NCI-H2081 (cell line): ENCODE data around the gene NOL8.
A peak's percentile ranks its signal among the peaks of the same experiment; 100 is the strongest.

Experiments used
- DNase-seq, 2 experiments: peaks; one replicate each; lab custom pipeline; 2025; lab: John Stamatoyannopoulos, UW

Gene NOL8

DNA sequence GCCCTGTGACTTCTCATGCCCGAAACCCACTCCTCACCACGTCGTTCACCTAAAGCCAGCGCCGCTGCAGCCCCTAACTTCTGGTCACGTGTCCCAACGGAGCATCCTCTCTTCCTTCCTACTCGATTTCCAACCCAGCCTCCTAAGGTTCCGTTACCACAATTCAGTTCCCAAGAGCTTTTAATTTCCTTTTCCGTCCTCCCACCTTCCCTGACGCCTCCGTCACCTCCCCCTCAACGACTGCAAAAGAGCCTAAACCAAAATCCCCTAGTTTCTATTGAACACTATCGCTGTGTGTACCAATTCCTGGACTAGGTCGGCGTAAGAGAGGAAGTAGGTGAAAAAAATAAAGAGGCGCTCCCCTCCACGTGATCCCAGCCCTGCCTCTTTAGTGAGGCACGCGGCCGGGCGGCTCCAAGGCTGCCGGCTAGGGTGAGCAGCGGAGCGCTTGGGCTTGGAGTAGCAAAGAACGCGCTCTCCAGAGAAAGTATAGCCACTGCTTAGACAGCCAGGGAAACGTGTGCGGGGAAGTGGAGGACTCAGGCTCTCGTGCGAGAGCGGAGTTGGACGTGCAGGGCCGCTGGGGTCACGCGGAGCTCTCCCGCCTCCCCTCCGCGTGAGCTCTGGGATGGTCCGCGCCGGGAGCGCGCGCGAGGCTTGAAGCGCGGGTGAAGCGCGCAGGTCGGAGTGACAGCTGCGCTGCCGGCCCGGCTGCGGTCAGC lies at the start of gene NOL8, which contains the start of gene CENPP:
NOL8 (minus strand) TSS at position 82 of the 722 bp plus-strand sequence. CDS start 1,189 bp downstream, outside the sequence.
CENPP (plus strand) TSS at position 685 of the 722 bp plus-strand sequence.
- peak; percentile 82 to 91 for DNase-seq

DNA sequence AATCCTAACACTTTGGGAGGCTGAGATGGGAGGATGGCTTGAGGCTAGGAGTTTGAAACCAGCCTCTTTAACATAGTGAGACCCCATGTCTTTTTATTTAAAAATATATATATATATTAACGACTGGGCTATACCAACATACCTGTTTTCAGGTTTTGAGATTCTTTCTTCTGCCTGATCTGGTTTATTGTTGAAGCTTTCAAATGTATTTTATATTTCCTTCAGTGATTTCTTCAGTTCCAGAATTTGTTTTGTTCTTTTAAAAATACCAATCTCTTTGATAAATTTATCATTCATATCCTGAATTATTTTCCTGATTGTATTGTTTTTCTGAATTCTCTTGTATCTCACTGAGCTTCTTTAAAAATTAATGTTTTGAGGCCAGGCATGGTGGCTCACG lies 48.0 kb upstream of the NOL8 start:
- no peak for DNase-seq

DNA sequence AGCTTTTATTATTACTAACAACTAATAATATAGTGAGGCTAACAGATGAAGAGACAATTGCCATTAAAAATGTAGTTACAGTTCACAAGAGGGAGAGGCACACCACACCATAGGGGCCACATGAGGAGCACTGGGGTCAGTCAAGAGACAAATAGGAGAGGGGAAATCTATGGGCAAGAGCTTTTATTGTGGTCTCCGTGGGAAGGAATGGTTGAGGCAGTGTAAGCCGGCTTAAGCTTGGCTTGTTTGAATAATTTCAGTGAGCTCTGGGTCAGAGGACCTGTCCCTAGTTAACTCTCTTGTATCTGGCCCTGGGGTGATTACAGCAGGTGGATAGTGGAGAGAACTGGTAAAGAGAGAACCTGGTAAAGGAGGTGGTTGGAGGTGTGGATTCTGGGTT lies 43.9 kb upstream of the NOL8 start:
- no peak for DNase-seq

DNA sequence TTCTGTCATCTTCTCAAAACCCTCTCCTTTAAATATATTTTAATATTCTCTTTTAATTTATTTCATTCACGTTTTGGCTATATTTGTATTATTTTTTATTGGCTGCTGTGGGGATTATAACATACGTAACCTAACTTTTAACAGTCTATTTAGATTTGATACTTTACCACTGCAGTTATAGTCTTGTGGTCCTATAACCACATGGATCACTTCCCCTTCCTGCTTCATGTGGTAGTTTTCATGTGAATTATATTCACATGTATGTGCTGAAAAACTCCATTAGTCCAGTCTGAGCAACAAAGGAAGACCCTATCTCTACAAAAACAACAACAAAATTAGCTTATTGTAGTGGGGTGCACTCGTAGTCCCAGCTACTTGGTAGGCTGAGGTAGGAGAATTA lies 34.9 kb upstream of the NOL8 start:
- DNase-seq = no peak

DNA sequence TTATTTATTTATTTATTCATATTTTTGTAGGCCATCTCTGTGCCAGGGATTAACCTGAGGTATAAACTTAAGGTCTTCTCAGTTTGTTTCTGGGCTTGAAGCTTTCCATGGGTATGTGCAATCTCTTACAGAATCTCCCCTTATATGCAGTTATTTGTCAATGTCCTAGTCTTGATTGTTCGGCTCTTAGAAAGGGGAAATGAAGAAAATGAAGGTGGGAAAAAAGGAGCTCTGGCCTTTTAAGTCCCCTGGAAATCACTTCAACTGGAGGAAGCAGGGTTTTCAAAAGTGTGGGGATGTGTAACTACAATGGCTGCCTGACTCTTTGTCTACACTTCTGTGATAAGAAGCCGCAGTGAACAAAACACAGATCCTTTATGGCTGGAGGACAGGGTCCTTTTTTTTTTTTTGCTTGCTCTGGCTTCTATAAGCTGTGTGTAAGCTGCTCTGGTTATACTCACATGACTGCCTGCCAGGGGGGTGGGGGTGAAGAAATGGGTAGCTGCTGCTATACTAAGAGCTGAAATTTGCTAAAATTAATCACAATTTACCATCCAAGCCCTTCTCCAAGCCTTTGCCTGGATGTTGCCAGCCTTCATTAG lies 34.3 kb upstream of the NOL8 start:
- no peak for DNase-seq

DNA sequence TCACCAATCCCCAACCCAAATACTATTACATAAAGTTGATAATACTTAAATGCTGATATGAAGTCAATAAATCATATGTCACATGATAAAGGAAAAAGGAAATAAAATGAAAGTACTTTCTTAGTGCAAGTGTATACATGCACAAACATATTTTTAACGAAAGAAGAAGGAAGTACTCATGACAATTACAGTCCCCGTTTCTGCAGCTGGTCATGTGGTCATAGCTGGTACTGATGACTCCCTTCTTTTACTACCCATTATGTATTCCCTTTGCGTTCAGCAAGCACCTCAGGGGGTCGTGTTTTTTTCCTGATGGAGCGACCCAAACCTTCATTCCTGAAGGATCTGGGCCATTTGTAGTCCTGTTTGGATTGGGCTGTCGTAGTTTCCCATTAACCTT lies 27.9 kb upstream of the NOL8 start:
- DNase-seq = no peak

DNA sequence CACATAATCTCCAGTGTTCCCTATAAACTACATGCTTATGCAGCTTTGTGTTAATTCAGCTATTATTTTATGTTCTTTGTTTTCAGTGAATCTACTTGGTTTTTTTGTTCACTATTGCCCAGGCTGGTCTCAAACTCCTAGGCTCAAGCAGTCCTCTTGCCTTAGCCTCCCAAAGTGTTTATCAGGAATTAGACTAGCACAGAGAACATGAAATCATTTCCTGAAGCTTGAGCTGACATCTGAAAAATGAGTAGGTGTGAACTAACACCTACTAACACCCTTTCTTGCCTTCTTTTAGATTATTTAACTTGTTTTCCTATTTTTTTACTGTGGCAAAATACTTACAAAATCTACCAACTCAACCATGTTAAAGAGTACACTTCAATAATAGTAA lies 25.6 kb upstream of the NOL8 start:
- no peak for DNase-seq

DNA sequence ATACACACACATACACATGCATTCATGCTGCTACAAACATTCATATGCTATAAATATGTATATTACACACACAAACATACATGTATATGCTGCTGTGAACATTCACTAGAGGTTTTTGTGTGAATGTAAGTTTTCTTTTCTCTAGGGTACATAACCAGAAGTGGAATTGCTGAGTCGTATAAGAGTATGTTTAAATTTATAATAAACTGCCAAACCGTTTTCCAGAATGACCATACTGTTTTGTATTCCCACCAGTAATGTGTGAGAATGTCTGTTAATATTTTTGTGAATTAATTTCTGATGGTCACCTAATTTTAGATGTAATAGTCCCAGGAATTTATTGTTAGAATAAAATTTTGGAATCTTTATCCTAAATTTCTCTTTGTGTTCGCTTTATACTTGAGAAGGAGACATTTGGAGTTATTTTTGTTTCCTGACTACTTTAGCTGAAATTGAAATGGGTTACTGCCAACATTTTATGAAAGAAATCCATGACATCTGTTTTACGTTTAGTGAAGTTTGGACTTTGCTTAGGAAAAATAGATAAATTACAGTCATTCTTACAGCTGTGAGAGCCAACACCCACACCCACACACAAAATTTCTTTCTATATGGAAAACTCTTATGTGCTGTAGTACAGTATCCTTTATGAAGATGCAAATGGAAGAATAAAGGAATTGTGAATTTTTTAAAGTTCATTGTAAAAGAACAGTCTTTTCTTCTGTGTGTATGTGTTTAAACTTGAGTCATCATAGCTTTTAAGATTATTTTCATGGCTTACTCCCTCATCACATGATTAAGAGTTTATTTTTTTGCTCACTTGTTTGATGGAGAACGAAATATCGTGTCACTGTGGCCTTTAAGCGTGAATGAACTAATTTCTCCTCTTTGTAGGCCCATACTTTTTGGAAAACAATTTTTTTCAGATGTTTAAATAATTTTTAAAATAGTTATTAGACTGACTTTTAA lies 24.9 kb upstream of the NOL8 start:
- DNase-seq = no peak

DNA sequence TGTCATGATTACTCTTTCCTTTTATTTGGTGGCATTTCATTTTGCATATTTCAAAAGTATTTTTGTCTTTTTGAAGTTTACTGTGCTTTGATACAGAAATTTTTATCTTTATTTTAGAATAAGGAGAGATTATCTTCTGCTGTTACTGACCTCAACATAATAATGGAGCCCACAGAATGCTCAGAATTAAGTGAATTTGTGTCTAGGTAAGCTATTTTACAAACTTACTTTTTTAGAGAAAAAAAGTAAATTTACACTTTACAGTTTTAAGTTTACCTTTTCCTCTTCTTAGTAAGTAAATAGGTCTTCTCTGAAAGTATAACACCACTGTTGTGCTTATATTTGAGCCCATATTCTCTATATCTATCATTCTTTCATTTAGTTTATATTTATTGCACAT lies 20.4 kb upstream of the NOL8 start:
- no peak for DNase-seq

DNA sequence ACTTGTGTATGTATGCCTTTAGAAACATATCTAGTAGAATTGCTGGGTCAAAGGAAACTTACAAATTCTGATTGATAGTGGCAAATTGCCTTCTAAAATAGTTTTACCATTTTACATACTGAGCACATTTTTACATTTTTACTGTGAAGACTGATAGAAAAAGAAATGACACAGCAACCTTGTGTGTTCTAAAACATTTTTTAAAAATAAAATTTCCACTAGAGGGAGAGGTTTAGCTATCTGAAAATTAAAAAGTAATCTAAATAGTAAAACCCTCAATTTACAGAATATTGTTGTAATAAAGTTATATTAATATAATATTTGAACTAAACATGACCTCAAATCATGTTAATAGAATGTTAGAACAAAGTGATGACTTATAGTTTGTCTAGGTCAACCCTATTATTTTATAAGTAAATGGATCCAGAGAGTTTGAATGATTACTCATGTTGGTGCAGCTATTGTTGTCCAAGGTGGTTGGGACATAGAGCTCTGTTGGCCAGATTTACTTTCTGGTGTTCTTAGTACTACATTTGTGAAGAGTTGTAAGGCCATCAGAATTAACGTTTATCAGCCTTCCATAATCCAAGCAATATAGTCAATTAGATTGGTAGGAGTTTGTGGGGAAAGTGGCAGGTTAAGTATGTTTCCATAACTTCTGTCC lies 17.8 kb upstream of the NOL8 start:
- no peak for DNase-seq

DNA sequence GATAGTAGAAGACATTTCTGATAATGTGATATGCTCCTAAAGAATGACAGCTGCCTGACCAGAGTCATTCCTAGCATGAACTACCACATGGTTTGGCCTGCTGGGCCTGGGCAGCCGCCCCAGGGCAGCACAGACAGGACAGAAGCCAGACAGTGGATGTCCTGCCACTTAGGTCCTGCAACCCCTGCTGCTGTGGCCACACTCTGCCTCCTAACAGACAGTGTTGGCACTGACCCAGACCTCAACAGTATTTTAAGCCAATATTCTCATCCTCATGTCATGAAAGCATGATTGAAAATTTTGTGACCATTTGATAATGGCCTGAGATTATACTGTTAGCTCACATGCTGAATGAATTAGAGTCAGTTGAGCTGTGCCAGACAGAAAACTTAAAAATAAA lies 16.4 kb upstream of the NOL8 start:
- DNase-seq = no peak

DNA sequence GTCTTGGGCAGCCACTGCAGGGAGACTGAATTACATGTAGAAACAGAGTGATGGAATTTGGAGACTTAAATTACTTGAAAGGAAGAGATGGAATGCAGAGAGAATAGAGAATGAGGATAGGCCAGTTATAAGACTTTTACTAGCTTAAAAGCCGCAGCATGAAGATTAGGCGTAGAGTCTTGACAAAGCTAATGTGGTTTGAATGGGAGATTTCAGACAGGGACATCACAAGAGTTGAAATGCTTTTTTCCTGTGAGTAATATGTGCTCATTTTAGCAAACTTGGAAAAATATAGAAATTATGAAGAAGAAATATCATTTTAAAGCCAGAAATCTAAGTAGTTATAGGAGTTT lies 8.1 kb upstream of the NOL8 start:
- no peak for DNase-seq

DNA sequence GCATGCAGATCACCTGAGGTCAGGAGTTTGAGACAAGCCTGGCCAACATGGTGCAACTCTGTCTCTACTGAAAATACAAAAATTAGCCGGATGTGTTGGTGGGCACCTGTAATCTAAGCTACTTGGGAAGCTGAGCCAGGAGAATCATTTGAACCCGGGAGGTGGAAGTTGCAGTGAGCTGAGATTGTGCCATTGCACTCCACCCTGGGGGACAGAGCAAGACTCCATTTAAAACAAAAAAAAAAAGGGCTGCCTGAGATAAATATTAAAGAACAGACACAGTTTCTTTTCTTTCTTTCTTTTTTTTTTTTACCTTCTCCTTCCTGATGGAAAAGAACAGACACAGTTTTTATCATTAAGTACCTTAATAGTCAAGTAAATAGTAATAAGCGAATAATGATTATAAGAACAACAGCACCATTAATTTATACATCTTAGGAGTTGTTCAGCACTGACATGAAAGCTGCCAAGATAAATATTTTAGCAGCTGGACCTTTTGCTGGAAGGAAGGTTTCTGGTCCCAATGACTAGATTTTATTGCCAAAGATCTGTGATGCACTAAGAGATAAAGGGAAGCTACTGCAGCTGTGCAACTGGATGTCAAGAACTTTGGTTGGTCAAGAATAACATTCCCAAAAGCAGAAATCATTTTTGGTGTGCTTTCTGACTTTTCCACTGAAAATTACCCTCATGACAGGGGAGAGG lies 7.6 kb upstream of the NOL8 start:
- peak in 1 of 2 experiments; percentile 19 for DNase-seq

DNA sequence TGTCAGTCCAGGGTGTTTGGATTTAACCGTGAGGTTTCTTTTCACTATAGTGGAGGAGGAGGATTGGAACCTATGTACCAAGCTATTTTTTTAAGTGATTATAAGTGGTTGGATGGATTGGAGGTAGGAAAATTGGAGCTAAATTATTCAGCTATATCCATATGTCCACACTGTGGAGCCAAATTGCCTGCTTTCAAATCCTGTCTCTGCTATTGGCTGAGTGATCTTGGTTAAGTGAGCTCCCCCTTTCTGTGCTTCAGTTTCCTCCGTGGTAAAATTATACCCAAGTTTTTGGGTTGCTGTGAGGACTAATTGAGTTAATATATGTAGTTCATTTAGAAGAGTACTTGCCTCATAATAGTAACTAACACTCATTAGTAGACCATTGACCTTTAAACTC lies 3.1 kb upstream of the NOL8 start:
- peak; percentile 30 to 70 for DNase-seq

DNA sequence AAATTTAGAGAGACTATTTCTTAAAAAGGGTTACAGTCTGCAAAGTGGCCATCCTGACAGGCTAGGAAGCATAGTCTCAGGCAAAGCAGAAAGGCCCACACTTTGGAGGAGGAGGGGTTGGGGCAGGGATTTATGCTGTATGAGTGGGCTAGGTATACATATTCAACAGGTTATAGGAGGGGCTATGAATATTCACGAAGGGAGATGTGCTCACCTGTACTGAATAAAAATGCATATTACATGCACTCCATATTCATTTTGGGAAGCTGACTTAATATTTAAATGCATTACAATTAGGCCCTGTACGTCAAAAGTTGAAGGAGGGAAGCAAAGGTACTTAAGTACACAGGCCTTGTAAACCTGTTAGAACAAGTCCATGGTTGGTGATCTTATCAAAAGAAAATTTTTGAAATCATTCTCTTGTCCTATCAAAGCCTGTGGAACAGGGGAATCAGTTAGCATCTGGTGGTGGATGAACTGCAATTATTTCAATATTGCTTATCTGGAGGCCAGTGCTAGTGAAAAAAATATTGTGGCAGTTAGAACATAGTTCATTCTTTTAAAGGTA lies 2.2 kb upstream of the NOL8 start:
- DNase-seq = no peak

DNA sequence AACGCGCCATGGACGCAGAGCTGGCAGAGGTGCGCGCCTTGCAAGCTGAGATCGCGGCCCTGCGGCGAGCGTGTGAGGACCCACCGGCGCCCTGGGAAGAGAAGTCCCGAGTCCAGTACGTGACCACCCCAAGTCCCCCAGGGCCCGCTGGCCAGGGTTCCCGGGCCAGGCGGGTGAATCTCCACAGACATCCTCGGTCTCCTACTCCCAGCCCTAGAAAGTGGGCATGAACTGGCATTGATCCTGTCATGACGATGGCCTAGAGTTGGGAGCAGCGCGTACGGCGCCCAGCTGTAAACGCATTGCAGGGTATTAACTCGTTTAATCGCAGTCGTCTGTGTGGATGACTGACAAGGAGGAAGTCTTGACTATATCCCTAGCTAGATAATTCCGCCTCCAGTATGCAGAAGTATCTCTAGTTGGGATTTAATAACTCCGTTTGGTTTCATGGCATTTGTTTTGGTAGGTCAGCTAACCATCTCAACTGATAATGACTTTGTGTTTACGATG lies 896 bp upstream of the NOL8 start:
- DNase-seq = peak in 1 of 2 experiments; percentile 49

DNA sequence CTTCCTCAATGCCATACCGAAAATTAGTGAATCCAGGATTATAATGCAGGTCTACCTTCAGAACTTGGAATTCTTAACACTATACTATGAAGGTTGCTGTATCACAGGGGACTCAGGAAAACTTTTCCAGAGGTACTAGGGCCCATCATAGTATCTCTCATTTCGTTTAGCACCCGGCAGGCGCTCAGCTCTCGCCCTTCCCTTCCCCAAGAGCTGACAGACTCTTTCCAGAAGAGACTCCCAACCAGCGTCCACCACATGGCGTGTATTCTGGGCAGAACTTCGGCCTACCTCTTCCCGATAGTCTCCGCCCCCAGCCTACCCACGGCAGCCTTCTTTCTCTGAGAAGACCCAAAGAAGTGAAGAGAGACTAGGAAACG lies 271 bp downstream of the NOL8 start:
- no peak for DNase-seq

DNA sequence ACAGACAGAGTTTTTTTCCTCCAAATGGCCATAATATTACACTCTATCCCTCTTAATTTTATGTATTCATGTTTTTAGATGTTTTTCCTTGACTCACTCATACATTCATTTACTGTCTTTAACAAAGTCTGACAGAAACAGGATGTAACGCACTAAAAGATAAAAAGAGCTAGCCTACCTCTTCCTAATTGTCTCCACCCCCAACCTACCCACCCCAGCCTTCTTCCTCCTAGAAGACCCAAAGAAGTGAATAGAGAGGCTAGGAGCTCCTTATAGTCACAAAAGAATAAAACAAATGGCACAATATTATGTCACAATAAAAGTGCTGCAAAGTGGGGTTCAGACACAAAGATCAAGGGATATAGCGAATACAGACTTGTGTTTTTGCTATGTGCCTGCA lies 719 bp downstream of the NOL8 start:
- DNase-seq = no peak

DNA sequence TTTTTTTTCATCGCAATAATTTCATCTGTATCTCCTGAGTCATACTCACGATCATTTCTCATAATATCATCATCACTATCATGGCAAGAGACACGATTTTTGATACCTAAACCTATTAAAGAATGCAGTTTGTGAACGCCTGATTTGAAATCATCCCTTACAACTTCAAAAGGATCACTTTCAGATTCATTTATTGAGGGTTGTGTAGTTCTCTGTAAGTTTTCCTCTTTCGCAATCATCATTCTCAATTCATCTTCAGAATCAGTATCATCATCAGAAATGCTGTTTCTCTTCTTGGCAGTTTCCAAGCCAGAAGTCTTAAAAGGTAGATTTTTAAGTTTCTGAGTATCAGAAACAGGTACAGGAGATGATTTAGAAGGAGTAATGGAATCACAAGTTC lies 9.7 kb downstream of the NOL8 start:
- no peak for DNase-seq

DNA sequence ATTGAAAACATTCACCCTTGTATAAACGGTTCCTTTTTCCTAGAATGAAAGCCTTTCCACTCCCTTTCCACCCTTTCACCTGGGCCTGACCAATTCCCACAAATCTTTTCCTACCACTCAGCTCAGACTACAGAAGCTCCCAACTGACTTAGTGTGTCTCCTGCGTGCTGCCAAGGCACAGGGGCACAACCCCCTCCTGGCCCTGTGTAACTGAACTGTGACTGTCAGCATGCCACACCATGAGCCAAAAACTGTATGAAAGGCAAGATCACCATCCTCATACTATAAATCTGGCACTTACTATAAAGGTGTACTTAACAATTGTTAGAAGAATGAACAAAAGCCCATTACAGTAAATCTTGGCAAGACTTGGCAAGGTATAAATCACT lies 11.5 kb downstream of the NOL8 start:
- DNase-seq = no peak
